Measurements from ENCODE around the gene CYP27B1.

GRCh38 chr12:57780284-57780897 is 13.5 kb upstream of the CYP27B1 start:
- TF ChIP-seq CTCF (conservative IDR thresholded peaks at IDR 0.05) (no peak), ZFX (IDR thresholded peaks at IDR 0.05) (no peak)
